Fibroblast of lung (primary cell): ENCODE measurements around the gene KCND2. TPM values are rescaled to one million over a fixed set of nuclear protein-coding genes. Genes with fewer than 3 reads are reported as not detected.

Experiments
- DNase-seq, 2 donors: peaks; one replicate each; pipeline versions ENCODE4 v3.0.0 to v3.0.0-alpha.2; 2010; ENCODE audit warnings: low read depth in 2 of 2
- H2AFZ ChIP-seq: 2 replicates; pipeline ENCODE4 v1.5.1; 2012; ENCODE audit warnings: low read length, control low read depth, inconsistent platforms
- H3K27ac ChIP-seq: 2 replicates; pipeline ENCODE4 v1.5.1; 2011; ENCODE audit warnings: low read length, control low read depth; ENCODE audit not compliant: insufficient read depth
- H3K27me3 ChIP-seq: 2 replicates; pipeline ENCODE4 v1.5.1; 2011; ENCODE audit warnings: mild to moderate bottlenecking, low read length; ENCODE audit not compliant: control insufficient read depth, insufficient read depth
- H3K36me3 ChIP-seq: 2 replicates; pipeline ENCODE4 v1.5.1; 2011; ENCODE audit warnings: low read length; ENCODE audit not compliant: control insufficient read depth, insufficient read depth
- H3K4me1 ChIP-seq: 2 replicates; pipeline ENCODE4 v1.5.1; 2011; ENCODE audit warnings: low read length; ENCODE audit not compliant: control insufficient read depth, insufficient read depth; ENCODE audit errors: extremely low read depth
- H3K4me2 ChIP-seq: 2 replicates; pipeline ENCODE4 v1.5.1; 2011; ENCODE audit warnings: low read length, control low read depth; ENCODE audit not compliant: insufficient read depth; ENCODE audit errors: extremely low read depth
- H3K4me3 ChIP-seq, 4 experiments: fragments of 200-600 bp in 1 of 4; sonication (generic) in 1 of 4; replicated peaks in 1 of 4; 2 replicates each; pipeline ENCODE4 v1.5.1; 2011 to 2016; ENCODE audit warnings: low read length in 4 of 4, low read depth in 3 of 4, mild to moderate bottlenecking in 3 of 4, control low read depth in 2 of 4, inconsistent platforms in 1 of 4, mixed read lengths in 1 of 4; ENCODE audit not compliant: insufficient read depth in 1 of 4; ENCODE audit errors: control extremely low read depth in 1 of 4
- H3K79me2 ChIP-seq: 2 replicates; pipeline ENCODE4 v1.5.1; 2012; ENCODE audit warnings: mild to moderate bottlenecking, low read length, inconsistent platforms; ENCODE audit not compliant: control insufficient read depth, insufficient read depth
- H3K9ac ChIP-seq: 2 replicates; pipeline ENCODE4 v1.5.1; 2011; ENCODE audit warnings: mild to moderate bottlenecking, low read length, control low read depth; ENCODE audit not compliant: insufficient read depth
- H3K9me3 ChIP-seq: 2 replicates; pipeline ENCODE4 v1.5.1; 2012; ENCODE audit warnings: low read depth, low read length; ENCODE audit not compliant: control insufficient read depth, insufficient read depth
- H4K20me1 ChIP-seq: 2 replicates; pipeline ENCODE4 v1.5.1; 2011; ENCODE audit warnings: low read length; ENCODE audit not compliant: control insufficient read depth, insufficient read depth; ENCODE audit errors: extremely low read depth
- CTCF ChIP-seq, 2 donors: IDR thresholded peaks in 1 of 2; conservative IDR thresholded peaks in 1 of 2; 1 replicate in 1 of 2; 2 replicates in 1 of 2; pipeline ENCODE4 v1.5.1; 2011 to 2012; ENCODE audit warnings: low read length in 2 of 2, control low read depth in 1 of 2, inconsistent platforms in 1 of 2, low read depth in 1 of 2, mild to moderate bottlenecking in 1 of 2
- EZH2 ChIP-seq: IDR thresholded peaks from 2 replicates; pipeline ENCODE4 v1.5.1; 2012; ENCODE audit warnings: low read length, control low read depth, mild to moderate bottlenecking; ENCODE audit errors: missing control alignments
- polyA plus RNA-seq, 2 donors: library from polyadenylated mRNA; depleted of rRNA in 1 of 2; stranded (reverse) in 1 of 2; unstranded in 1 of 2; fragments of >200 nt; gene quantifications; 2 replicates each; pipeline ENCODE4 v1.2.1, GENCODE V29; 2011 to 2012; ENCODE audit warnings: missing spikeins in 1 of 2
- total RNA-seq: library from RNA; depleted of rRNA; stranded (reverse); fragments of >200 nt; gene quantifications from 2 replicates; pipeline ENCODE4 v1.2.1, GENCODE V29; 2014

Gene KCND2
- total and polyA plus RNA-seq, 2 donors (not counting 1 experiment from before 2014, with no cell fraction given), result 2.1 to 6.1 TPM

DNA sequence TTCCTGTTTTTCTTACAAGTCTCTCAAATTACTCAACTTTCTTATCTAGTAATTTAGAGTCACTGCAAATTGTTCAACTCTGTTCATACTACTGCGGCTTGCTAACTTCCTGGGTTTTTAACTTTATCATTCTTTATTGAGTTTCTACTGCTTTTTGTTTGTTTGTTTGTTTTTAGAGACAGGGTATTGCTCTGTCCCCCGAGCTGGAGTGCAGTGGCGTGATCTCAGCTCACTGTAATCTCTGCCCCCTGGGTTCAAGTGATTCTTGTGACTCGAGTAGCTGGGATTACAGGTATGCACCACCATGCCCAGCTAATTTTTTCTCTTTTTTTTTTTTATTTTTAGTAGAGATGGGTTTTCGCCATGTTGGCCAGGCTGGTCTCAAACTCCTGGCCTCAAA, 402.1 kb downstream of the KCND2 start:
- H3K4me2 ChIP-seq, result no peak overlapping the region
- no peaks in the 10 kb centered on the region for H3K27me3 ChIP-seq
- H3K9me3 ChIP-seq, result no peaks in the 10 kb centered on the region
- no peak overlapping the region for H3K27ac ChIP-seq
- no peak overlapping the region for H3K4me3 ChIP-seq
- H3K4me1 ChIP-seq, result no peaks in the 10 kb centered on the region
- no peak overlapping the region for H3K9ac ChIP-seq
- H2AFZ ChIP-seq, result no peak overlapping the region
- H4K20me1 ChIP-seq, result no peaks in the 10 kb centered on the region
- no peaks in the 10 kb centered on the region for H3K79me2 ChIP-seq
- H3K36me3 ChIP-seq, result no peaks in the 10 kb centered on the region
- no peak for DNase-seq
- TF ChIP-seq CTCF (conservative IDR thresholded peaks at IDR 0.05 in 1 of 2, IDR thresholded peaks at IDR 0.05 in 1 of 2; ENCODE audit: low read depth in 1 of 2, low read length in 2 of 2) (no peak), EZH2 (no peak)

DNA sequence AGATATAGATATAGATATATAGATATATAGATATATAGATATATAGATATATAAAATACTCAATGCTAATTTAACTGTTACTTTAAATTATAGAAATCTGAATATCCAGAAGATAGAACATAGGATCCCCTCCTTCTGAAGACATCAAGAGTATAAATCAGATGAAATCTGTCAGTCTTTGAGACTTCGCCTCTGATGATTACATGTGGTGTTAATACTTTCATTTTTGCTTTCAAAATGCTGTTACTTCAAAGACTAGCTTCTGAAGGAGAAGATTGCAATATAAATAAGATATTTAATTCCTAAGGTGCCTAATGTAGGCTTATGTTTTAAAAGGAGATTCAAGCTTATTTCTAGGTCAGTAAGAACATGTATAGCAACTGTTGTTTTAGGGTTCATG, 404.6 kb downstream of the KCND2 start:
- H3K9me3 ChIP-seq, result no peaks in the 10 kb centered on the region
- DNase-seq, result no peak
- H4K20me1 ChIP-seq, result no peaks in the 10 kb centered on the region
- no peak overlapping the region for H3K27ac ChIP-seq
- H3K4me2 ChIP-seq, result no peak overlapping the region
- H3K27me3 ChIP-seq, result no peaks in the 10 kb centered on the region
- no peak for TF ChIP-seq EZH2
- no peak for TF ChIP-seq CTCF (conservative IDR thresholded peaks at IDR 0.05 in 1 of 2, IDR thresholded peaks at IDR 0.05 in 1 of 2; ENCODE audit: low read depth in 1 of 2, low read length in 2 of 2)
- H3K79me2 ChIP-seq, result no peaks in the 10 kb centered on the region
- no peaks in the 10 kb centered on the region for H3K36me3 ChIP-seq
- no peak overlapping the region for H2AFZ ChIP-seq
- no peaks in the 10 kb centered on the region for H3K4me1 ChIP-seq
- no peak overlapping the region for H3K9ac ChIP-seq
- no peak overlapping the region for H3K4me3 ChIP-seq

DNA sequence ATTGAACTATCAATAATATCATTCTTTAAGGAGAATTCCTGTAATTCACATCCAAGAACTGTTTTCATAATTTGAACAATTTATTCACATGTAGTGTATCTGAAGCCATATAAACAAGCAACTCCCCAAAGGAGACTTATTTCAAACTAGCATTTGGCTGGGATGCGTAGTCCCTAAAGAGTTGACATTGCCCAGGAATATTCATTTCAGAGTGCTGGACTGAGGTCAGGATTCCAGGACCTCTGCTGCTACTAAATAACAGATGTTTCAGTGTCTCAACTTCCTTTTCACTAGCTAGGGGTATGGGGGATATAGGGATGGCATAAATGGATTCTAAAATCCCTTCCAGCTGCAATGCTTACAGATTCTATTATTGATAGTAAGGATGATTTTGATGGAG, 408.0 kb downstream of the KCND2 start:
- H2AFZ ChIP-seq, result no peak overlapping the region
- H3K27me3 ChIP-seq, result no peaks in the 10 kb centered on the region

More for the DNA sequence above, 408.0 kb downstream of the KCND2 start:
- Histone ChIP-seq H3K4me1 (no peaks in the 10 kb centered on the region), H3K4me3 (no peak overlapping the region), H4K20me1 (no peaks in the 10 kb centered on the region), H3K9me3 (no peaks in the 10 kb centered on the region), H3K9ac (no peak overlapping the region), H3K27ac (no peak overlapping the region), H3K36me3 (no peaks in the 10 kb centered on the region), H3K4me2 (no peak overlapping the region), H3K79me2 (no peaks in the 10 kb centered on the region)
- no peak for DNase-seq
- TF ChIP-seq EZH2 (no peak), CTCF (conservative IDR thresholded peaks at IDR 0.05 in 1 of 2, IDR thresholded peaks at IDR 0.05 in 1 of 2; ENCODE audit: low read depth in 1 of 2, low read length in 2 of 2) (no peak)
